Aorta (tissue), 5 donors: ENCODE measurements around the gene ARHGAP24. TPM values are rescaled to one million over a fixed set of nuclear protein-coding genes. Genes with fewer than 3 reads are reported as not detected.

Experiments used
- ATAC-seq: fragments of 200-7000 bp; cut with Tn5 transposase; one replicate; pipeline ENCODE4 v1.9.1; 2022; ENCODE audit warnings: moderate library complexity; ENCODE audit not compliant: low FRiP score
- DNase-seq, 2 donors: peaks; one replicate each; pipeline ENCODE4 v3.0.0-alpha.2; 2020
- H3K27ac ChIP-seq, 2 donors: one replicate each; pipeline ENCODE4 v1.5.1; 2013; ENCODE audit warnings: low read length in 2 of 2, mild to moderate bottlenecking in 2 of 2, moderate library complexity in 2 of 2, control low read depth in 1 of 2, inconsistent platforms in 1 of 2, low read depth in 1 of 2
- H3K27me3 ChIP-seq, 2 donors: one replicate each; pipeline ENCODE4 v1.6.1; 2013; ENCODE audit warnings: control low read depth in 1 of 2, low read length in 1 of 2, mild to moderate bottlenecking in 1 of 2, moderate library complexity in 1 of 2; ENCODE audit not compliant: insufficient read depth in 2 of 2, control insufficient read depth in 1 of 2
- H3K36me3 ChIP-seq, 2 donors: one replicate each; pipeline ENCODE4 v1.6.1; 2013; ENCODE audit warnings: control low read depth in 1 of 2, low read length in 1 of 2, mild to moderate bottlenecking in 1 of 2; ENCODE audit not compliant: insufficient read depth in 2 of 2, control insufficient read depth in 1 of 2
- H3K4me1 ChIP-seq, 2 donors: one replicate each; pipeline ENCODE4 v1.6.1; 2013; ENCODE audit warnings: low read length in 2 of 2, control low read depth in 1 of 2, mild to moderate bottlenecking in 1 of 2, moderate library complexity in 1 of 2; ENCODE audit not compliant: insufficient read depth in 2 of 2, control insufficient read depth in 1 of 2
- H3K4me3 ChIP-seq, 2 donors: one replicate each; pipeline ENCODE4 v1.5.1; 2013; ENCODE audit warnings: low read length in 2 of 2, control low read depth in 1 of 2, mild to moderate bottlenecking in 1 of 2
- H3K9me3 ChIP-seq: one replicate; pipeline ENCODE4 v1.6.1; 2013; ENCODE audit warnings: mild to moderate bottlenecking, low read length; ENCODE audit not compliant: control insufficient read depth
- WGBS, 2 donors: extraction: QIAGEN DNeasy Blood & Tissue Kit; methylation state at CpG; one replicate each; pipeline ENCODE4 v1.1.7; 2013; 5-methylcytosine and 5-hydroxymethylcytosine counted together
- intact Hi-C, 2 donors: fragments of 100-400 bp; cut with DNase I; formaldehyde crosslinking; loops; one replicate each; pipeline versions ENCODE4 v1.14.2 to v1.15.0; 2022
- polyA plus RNA-seq, 2 donors: library from polyadenylated mRNA; stranded (reverse); fragments of 200-250 nt; gene quantifications; one replicate each; pipeline ENCODE4 v1.2.3, GENCODE V29; 2013
- total RNA-seq, 2 donors: library from RNA; stranded (reverse); fragmentation: NEBNext Ultra II Directional; extraction: Animal tissue kit (Norgen Biotek cat#: 25700); gene quantifications; one replicate each; pipeline ENCODE4 v1.2.1, GENCODE V29; 2021
- donor health status: healthy with polysubstance abuse.
- donor health status: Bipolar disorder and iron deficiency.
- donor health status: DM: no; HTN: no; CAD: no.
- donor health status: DM: no; HTN: no; CAD: no.
- donor health status: DM: yes; HTN: yes; CAD: no.

ARHGAP24 gene
- total and polyA plus RNA-seq, 4 donors, result 13.4 to 35.2 (median 34.0) TPM

GRCh38 chr4:85726555-85726954 lies 251.6 kb downstream of the ARHGAP24 start:
- no peaks in the 10 kb centered on the region for H3K9me3 ChIP-seq
- intact Hi-C loops, result no loop called here
- H3K4me3 ChIP-seq, result no peak overlapping the region
- ATAC-seq (no peak), DNase-seq (no peak)
- no peak overlapping the region for H3K27ac ChIP-seq
- H3K36me3 ChIP-seq, result no peaks in the 10 kb centered on the region
- WGBS, 2 donors, result 88 to 90% methylated on average over 8 of the region's 8 CpGs
- no peaks in the 10 kb centered on the region for H3K27me3 ChIP-seq
- peaks cover 0 to 2% of the 10 kb centered on the region in 2 donors for H3K4me1 ChIP-seq

DNA sequence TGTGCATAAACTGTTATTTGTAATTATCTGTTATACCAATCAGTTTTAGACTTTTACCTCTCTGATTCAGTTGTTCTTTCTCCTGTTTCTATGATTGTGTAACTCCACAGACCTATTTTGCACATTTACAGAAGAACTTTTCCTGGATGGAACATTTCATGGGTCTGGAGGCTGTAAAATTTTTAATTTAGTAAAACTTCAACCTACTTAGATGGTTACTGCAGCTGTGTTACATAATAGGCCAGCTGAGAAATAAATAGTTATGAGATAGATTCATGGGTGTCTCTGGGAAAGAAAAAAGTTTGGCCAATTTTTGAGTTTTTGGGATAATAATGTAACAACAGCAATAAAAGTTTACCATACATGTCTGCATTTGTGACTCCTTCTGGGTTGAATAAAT lies 253.5 kb downstream of the ARHGAP24 start:
- Histone ChIP-seq H3K9me3 (no peaks in the 10 kb centered on the region), H3K4me3 (no peak overlapping the region), H3K36me3 (no peaks in the 10 kb centered on the region), H3K27me3 (no peaks in the 10 kb centered on the region), H3K27ac (no peak overlapping the region), H3K4me1 (no peaks in the 10 kb centered on the region)
- DNase-seq (no peak), ATAC-seq (no peak)
- intact Hi-C loops, result no loop called here

GRCh38 chr4:85732124-85732523 lies 257.2 kb downstream of the ARHGAP24 start:
- WGBS, 2 donors, result 11 to 24% methylated on average over 1 of the region's 1 CpG
- Histone ChIP-seq H3K4me3 (no peak overlapping the region), H3K9me3 (no peaks in the 10 kb centered on the region), H3K27ac (no peak overlapping the region), H3K36me3 (no peaks in the 10 kb centered on the region), H3K4me1 (no peaks in the 10 kb centered on the region), H3K27me3 (no peaks in the 10 kb centered on the region)
- intact Hi-C loops, result no loop called here
- no peak for ATAC-seq
- no peak for DNase-seq

- Histone ChIP-seq H3K27me3 (no peaks in the 10 kb centered on the region), H3K36me3 (no peaks in the 10 kb centered on the region), H3K27ac (no peak overlapping the region), H3K4me1 (no peaks in the 10 kb centered on the region), H3K9me3 (no peaks in the 10 kb centered on the region), H3K4me3 (no peak overlapping the region)
- intact Hi-C loops, result no loop called here
- DNase-seq (no peak), ATAC-seq (no peak)
Observed at GRCh38 chr4:85733798-85734197, 258.8 kb downstream of the ARHGAP24 start.

GRCh38 chr4:85734424-85734831 lies 259.5 kb downstream of the ARHGAP24 start:
- 59 to 60% methylated on average over 1 of the region's 1 CpG for WGBS, 2 donors
- no peaks in the 10 kb centered on the region for H3K27me3 ChIP-seq
- no peak overlapping the region for H3K4me3 ChIP-seq
- no peaks in the 10 kb centered on the region for H3K4me1 ChIP-seq
- no peak for DNase-seq
- H3K27ac ChIP-seq, result no peak overlapping the region
- intact Hi-C loops, result no loop called here
- no peaks in the 10 kb centered on the region for H3K9me3 ChIP-seq
- no peak for ATAC-seq
- no peaks in the 10 kb centered on the region for H3K36me3 ChIP-seq

DNA sequence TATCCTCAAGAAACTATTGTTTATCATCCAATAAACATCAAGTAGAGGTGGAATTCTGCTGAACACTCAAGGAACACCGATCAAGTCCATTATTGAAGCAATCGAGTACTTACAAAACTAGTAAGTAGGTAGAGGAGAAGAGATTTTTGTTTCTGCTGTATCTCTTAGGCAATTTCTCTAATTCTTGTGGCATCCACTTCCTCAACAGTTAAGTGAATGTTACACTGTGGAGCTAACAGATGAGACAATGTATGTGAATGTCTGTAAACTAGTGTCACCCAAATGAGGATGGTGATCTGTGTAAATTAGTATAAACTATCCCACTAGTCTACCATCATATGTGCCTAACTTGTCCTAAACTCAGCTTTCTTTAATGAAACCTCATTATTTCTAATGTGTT lies 261.6 kb downstream of the ARHGAP24 start:
- ATAC-seq, result no peak
- 94 to 96% methylated on average over 2 of the region's 2 CpGs for WGBS, 2 donors
- H3K9me3 ChIP-seq, result no peaks in the 10 kb centered on the region
- no peaks in the 10 kb centered on the region for H3K36me3 ChIP-seq
- intact Hi-C loops, result no loop called here
- no peak overlapping the region for H3K4me3 ChIP-seq
- no peak overlapping the region for H3K27ac ChIP-seq
- H3K27me3 ChIP-seq, result no peaks in the 10 kb centered on the region
- H3K4me1 ChIP-seq, result no peaks in the 10 kb centered on the region
- no peak for DNase-seq

GRCh38 chr4:85737254-85737653 lies 262.3 kb downstream of the ARHGAP24 start:
- H3K4me1 ChIP-seq, result no peaks in the 10 kb centered on the region
- no peak overlapping the region for H3K27ac ChIP-seq
- no peak for ATAC-seq
- no peaks in the 10 kb centered on the region for H3K9me3 ChIP-seq
- intact Hi-C loops, result no loop called here
- no peaks in the 10 kb centered on the region for H3K36me3 ChIP-seq
- 90 to 100% methylated on average over 1 of the region's 1 CpG for WGBS, 2 donors
- H3K4me3 ChIP-seq, result no peak overlapping the region
- DNase-seq, result no peak
- no peaks in the 10 kb centered on the region for H3K27me3 ChIP-seq

GRCh38 chr4:85738721-85739120 lies 263.8 kb downstream of the ARHGAP24 start:
- Histone ChIP-seq H3K9me3 (no peaks in the 10 kb centered on the region), H3K4me1 (no peaks in the 10 kb centered on the region), H3K36me3 (no peaks in the 10 kb centered on the region), H3K27ac (no peak overlapping the region), H3K27me3 (no peaks in the 10 kb centered on the region), H3K4me3 (no peak overlapping the region)
- intact Hi-C loops, result no loop called here
- WGBS, 2 donors, result 78 to 79% methylated on average over 2 of the region's 2 CpGs
- no peak for DNase-seq
- no peak for ATAC-seq

DNA sequence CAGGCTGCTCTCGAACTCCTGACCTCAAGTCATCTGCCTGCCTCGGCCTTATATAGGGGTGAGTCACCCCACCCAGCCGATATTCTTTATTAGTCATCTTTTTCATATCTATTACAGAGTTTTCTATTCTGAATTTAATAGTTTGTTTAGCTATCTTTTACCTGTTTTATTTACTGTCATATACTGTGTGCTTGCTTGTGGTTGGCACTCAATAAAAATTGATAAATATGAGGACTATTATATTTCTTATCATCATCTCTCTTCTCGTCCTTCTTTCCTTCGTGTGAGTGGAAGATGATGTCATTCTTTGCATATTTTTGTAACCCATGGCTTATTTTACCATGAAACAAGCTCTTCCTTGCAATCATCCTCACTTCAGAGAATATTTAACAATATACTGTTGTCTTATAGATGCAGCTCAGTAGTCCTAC lies 265.5 kb downstream of the ARHGAP24 start:
- 64 to 65% methylated on average over 5 of the region's 5 CpGs for WGBS, 2 donors
- DNase-seq (no peak), ATAC-seq (no peak)
- intact Hi-C loops, result no loop called here
- H3K27me3 ChIP-seq, result no peaks in the 10 kb centered on the region
- H3K4me3 ChIP-seq, result no peak overlapping the region
- no peaks in the 10 kb centered on the region for H3K36me3 ChIP-seq
- no peaks in the 10 kb centered on the region for H3K9me3 ChIP-seq
- H3K27ac ChIP-seq, result no peak overlapping the region
- no peaks in the 10 kb centered on the region for H3K4me1 ChIP-seq
